Activated CD8-positive, alpha-beta memory T cell treated with anti-CD3 and anti-CD28 coated beads for 4 hours (primary cell): ENCODE data around the gene DUSP15.
"Not testable (repeated sequence)": the region's sequence is repeated elsewhere in the genome, so short reads cannot be mapped to it uniquely, and the experiment has no call there.

Source experiments
- DNase-seq, 2 donors: peaks; one replicate each; pipeline ENCODE4 v3.0.0-alpha.2; 2020; ENCODE audit warnings: low read depth in 2 of 2

The DUSP15 gene, protein sequence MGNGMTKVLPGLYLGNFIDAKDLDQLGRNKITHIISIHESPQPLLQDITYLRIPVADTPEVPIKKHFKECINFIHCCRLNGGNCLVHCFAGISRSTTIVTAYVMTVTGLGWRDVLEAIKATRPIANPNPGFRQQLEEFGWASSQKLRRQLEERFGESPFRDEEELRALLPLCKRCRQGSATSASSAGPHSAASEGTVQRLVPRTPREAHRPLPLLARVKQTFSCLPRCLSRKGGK

DNA sequence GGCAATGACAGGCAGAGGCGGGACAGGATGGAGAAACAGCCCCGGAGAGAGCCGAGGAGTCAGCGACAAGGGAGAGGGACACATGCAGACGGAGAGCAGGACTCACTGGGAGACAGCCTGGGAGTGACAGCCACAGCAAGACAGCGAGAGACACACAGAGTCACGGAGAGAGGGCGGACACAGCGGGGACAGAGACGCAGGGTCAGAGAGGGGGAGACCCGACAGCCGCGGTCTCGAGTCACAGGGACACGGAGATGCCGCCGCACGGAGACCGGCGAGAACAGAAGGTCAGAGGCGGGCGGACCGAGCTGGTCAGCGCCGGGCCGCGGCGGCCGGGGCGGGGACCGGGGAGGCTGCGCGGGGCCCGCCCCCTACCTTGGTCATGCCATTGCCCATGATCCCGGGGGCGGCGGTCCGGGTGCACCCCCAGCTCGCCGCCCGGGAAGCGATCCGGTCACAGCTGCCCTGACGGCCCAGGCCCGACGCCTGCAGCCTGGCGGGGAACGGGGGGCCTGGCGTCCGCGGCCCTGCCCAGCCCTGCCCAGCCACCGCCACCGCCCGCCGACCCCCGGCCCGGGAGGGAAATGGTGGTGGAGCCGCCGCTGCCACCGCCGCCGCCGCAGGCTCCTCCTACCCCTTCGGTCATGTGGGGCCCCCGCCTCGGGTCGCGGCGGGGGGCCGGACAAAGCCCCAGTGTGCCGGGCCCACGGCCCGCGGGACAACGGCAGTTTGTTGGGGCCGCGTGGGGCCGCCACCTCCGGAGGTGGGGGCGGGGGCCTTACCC lies at the start of gene DUSP15, which contains the start of gene TTLL9:
Gene DUSP15 (minus strand): TSS at position 586 of the 784 bp plus-strand sequence. CDS start 190 bp downstream, at position 396.
Gene TTLL9 (plus strand): TSS at position 693 of the 784 bp plus-strand sequence. CDS start 493 bp downstream, outside the sequence.
- DNase-seq: no peak

DNA sequence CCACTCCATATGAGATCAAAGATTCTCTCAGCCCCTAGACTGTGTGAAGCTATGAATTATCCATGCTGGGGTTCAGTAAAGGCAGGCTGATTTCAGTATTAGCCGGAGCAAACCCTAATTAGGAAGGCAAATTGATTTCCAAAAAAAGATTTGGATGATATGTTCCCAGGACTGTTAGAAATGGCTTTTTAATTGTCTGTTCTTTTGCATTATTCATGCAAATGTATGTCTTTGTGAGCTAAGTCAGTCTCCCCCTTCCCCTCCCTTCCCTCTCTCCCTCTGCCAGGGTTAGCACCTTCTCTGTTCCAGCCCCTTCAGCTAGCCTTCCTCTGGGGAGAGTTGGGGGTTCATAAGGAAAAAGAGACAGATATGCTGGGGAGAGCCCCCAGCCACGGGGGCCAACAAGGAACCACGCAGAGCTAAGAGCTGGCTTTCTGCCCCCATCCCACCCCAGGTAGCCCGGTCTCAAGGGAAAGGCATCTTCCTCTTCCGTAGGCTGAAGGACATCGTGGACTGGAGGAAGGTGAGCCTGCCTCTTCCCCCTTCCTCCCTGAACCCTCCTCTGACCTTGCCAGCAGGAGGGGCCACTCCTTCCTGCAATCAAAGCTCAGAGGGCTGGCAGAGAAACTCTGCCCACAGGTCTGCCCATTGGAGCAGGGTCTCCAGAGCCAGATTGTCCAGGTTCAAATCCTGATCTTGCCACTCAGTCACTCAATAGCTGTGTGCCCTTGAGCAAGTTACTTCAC lies 49.3 kb upstream of the DUSP15 start:
- no peak for DNase-seq

DNA sequence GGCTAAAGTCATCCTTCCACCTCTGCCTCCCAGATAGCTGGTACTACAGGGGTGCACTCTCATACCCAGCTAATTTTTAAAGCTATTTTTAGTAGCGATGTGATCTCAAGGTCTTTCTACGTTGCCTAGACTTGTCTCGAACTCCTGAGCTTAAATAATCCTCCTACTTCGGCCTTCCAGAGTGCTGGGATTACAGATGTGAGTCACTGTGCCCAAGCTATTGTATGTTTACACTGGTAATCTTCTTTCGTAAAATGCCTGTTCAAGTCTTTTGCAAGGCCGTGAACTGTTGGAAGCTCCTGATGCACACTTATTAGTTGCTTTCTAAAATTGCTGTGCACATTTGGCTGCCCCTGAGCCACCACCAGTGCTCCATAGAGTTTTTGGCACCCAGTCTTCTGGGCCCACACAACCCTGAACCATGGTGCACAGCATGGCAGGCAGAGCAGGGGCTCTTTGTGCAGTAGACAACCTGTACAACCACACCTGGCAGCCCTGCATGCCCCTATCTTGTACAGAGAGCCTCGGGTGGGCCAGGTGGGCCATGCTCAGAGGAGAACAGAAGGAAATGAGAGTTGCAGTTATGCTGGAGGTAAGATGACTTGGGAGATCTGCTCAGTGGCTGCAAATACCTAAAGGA lies 48.3 kb upstream of the DUSP15 start:
- DNase-seq: no peak

DNA sequence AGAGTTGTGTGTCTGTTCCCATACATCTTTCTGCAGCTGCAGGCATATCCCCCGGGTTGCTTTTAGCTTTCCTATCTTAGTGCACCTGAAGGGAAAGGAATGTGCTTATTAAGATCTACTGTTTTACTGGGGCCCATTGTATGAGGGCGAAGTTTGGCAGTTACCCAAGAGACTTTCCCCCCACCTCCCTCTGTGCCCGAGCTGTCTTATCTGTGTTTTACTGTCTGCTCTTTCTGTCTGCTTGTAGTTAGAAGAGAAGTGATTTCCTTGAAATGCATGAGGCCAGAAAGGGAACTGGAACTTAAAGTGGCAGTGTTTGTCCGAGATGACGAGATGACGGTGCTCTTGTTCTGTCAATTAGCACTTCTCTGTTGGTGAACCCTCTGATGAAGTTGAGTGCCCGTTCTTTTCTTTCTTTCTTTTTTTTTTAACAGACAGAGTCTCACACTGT lies 47.7 kb upstream of the DUSP15 start:
- not testable (repeated sequence) for DNase-seq

DNA sequence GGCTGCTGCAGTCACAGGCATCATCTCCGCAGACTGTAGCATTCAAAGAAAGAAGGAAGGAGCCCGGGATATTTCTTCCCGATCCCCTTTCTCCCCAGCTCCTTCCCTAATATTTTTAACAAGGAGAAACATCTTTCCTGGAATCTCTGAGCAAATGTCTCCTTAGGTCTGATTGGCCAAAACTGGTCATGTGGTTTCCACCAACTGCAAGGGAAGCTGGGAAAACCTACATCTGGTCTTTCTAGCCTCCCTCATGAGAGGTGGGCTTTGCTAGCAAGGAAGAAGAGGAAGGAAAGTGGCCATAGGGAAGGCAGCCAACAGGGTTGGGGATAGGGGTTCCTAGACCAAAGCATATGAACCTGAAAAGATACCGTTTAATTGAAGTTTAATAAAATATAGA lies 46.4 kb upstream of the DUSP15 start:
- DNase-seq: no peak

DNA sequence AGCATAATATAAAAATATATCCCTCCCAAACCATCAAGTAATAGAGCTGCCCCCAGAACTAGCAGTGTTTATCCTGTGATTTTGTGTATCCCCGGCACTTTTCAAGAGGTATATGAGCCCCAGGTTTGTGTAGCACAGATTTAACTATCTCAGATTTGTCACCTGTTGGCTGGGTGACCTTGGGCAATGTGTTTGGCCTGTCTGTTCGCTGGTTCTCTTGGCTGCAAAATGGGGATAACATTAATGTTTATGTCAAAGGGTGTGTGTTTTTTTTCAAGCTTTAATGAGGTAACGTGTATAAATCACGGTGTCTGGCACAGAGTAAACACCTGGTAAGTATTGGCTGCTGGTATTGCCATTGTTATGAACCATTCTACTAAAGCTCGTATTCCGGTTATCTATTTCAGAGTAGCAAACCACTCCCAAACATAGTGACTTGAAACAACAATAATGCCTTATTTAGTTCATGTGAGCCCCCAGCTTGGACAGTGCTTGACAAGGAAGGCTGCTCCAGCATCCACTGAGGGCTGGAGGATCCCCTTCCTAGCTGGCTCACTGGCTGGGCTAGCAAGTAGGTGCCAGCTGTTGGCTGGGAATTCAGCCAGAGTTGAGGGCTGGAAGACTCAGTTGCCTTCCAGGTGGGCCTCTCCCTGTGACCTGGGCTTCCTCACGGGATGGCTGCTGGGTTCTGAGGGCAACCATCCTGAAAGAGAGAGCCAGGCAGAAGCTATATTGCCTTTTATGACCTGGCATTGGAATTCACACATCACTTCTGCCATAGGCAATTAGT lies 45.4 kb upstream of the DUSP15 start:
- DNase-seq: no peak

DNA sequence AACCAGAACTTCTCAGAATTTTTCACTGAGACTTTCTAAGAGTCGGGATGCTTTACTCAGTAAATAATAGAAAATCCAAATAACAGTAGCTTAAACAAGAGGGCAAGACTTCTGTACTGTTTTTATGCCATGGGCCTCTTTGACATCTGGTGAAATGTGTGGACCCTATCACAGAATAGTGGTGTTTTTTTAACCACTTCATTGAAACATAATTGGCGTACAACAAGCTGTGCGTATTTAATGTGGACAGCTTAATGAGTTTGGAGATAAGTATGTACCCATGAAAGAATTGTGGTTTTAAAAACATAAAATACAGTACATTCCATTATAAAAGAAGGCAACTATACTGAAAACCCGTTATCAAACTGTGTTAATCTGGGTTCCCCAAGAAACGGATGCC lies 43.8 kb upstream of the DUSP15 start:
- no peak for DNase-seq

DNA sequence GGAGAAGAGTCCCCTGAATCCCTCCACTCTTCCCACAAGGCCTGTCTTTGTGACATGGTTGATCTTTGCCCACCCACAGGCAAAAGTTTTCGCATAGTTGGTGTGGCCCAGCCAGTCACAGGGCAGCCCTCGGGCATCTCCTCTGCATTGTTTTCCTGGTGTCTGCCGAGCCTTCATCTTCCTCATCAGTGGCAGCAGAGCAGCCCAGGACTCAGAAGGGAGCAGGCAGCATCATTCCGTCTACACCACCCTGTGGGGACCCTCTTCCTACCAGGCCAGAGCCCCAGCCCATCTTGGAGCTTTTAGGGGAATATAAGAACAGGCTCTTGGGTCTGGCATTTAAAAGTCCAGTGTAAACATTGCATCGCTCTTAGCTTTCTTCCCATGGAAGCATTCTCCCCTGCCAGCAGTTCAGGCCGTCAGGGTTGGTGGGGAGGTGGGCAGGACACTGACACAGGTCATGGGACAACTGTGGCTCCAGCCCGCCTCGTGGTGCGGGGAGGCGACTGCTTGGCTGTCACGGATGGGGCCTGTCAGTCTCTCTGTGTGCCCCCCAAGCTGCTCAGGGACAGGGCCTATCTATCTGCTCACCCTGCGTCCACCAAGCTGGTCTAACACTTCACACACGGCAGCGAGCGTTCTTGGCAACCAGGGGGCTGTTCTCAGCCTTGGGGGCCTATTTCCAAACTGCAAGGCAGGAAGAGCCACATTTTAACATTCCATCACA lies 43.3 kb upstream of the DUSP15 start:
- DNase-seq: no peak

DNA sequence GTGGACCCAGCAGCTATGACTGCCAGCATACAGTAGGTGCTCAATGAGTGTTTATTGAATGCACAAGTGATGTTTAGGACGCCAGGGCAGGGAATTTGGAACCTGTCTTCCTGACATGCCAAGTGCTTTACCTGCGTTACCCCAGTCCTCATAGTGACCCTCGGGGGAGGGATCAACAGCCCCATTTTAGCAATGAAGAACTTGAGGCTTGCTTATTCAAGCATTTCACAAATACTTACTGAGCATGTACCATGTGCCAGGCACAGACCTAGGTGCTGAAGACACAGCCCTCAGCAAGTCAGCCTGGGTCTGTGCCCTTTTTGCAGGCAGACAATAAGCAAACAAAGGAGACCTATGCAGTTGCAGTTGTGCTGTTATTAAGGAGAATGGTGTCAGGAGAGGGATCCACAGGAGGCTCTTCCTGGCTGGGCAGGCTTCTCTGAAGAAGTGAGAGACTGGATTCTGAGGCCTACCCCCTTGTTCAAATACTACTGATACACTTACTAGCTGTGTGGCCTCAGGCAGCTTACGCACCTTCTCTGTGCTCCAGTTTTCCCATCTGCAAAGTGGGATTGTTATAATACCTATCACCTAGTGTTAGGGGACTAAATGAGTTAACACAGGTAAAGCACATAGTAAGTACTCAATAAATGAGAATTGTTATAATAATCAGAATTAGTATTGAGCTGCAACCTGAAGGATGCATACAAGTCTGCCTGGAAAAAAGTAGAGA lies 39.9 kb upstream of the DUSP15 start:
- no peak for DNase-seq

DNA sequence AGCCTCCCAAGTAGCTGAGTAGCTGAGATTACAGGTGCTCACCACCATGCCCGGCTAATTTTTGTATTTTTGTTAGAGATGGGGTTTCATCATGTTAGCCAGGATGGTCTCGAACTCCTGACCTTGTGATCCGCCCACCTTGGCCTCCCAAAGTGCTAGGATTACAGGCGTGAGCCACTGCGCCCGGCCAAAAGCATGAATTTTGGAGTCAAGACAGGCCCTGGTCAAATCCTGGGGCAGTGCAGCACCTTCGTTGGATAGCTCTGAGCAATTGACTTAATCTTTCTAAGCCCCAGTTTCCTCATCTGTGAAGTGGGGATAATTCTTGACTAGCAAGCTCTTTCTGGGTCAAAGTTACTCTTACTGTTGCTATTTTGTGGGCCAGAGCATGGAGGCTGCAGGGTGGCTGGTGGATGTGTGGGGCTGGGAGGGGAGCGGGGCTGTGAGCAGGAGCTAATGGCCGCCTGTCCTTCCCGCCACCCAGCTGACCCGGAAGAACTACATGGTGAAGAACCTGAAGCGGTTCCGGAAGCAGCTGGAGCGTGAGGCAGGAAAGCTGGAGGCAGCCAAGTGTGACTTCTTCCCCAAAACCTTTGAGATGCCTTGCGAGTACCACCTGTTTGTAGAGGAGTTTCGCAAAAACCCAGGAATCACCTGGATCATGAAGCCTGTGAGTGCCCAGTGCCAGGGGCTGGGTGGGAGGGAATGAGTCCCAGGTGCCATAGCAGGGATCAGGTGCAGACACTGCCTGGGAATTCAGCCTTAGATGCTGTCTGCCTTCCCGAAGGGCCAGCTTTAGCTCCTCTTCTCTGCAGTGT lies 39.1 kb upstream of the DUSP15 start:
- DNase-seq: no peak

DNA sequence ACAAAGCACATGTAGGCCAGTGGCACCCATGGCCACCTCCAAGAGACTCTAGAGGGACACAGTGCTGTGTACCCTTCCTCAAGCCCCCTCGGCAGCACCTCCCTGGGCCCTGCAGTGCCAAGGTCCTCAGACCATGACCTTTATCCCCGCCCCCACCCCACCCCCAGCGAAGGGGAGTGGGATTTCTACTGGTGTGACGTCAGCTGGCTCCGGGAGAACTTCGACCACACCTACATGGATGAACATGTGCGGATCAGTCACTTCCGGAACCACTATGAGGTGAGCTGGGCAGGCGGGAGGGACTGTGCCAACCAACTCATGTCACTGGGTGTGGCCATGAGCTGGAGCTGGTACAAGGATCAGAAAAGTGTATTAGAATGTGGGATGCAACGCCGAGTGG lies 38.1 kb upstream of the DUSP15 start:
- DNase-seq: no peak

DNA sequence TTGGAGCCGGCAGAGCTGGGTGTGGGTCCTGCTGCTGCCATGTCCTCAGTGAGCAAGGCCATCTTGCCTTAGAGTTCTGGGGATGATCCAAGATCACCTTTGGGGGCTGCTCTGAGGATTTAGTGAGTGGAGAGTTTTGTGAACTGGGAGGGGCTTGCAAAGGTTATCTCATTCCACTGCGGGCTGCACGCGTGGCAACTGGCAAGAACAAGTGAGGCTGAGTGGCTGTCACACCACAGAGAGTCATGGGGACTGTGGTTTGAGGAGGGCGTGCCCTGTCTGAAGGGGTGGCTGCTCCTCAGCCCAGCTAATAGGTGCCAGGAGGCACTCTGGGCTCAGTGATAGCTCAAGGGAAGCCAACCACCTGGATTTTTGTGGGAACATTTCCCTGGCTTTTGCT lies 37.7 kb upstream of the DUSP15 start:
- DNase-seq: no peak

DNA sequence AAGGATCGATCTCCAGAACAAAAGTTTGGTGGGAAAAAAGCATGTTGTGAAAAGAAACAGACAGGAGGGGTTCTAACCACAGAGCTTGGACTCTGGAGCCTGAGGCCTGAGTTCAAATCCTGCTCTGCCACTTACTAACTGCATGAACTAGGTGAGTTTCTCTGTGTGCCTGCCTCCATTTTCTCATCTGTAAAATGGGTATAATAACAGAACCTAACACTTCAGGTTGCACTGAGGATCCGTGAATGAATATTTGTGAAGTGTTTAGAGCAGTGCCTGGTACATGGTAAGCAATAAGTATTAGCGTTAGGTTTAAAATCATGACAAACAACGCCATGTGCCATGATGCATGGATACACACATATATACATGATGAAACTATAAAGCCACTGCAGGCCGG lies 36.7 kb upstream of the DUSP15 start:
- DNase-seq: no peak

DNA sequence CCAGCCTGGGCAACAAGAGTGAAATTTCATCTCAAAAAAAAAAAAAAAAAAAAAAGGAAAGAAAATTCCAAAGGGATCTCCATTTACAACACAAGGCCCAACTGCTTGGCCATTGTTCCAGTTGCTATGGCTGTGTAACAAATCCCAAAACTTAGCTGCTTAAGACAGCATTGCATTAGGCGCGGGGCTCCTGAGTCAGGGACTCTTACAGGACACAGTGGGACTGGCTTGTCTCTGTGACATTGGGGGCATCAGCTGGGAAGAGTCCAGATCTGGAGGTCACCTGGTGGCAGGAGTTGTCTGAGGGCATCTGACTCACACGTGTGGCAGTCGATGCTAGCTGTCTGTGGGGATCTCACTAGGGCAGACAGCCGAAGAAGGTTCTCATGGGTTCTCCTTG lies 35.7 kb upstream of the DUSP15 start:
- no peak for DNase-seq

DNA sequence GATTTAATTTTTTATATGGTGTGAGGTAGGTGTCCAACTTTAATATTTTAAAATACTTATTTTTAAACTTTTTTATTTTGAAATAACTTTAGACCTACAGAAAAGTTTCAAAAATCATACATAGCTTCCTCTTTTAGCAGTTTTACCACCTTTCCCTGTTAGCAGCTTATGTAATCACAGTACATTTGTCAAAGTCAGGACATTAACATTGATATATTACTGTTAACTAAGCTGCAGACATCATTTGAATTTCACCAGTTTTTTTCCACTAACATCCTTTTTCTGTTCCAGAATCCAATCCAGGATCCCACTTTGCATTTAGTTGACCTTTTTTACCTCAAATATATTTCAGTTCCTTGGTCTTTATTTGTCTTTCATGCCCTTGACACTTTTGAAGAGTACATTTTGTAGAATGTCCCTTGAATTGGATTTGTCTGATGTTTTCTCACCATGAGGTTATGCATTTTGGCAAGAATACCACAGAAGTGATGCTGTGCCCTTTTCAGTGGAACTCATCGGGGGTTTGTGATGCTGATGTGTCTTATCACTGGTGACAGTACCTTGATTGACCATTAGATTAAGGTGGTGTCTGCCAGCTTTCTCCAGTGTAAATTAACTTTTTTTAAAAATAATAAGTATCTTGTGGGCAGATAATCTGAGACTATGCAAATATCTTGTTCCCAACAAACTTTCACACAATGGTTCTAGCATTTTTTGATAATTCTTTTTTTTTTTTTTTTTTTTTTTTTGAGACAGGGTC lies 33.5 kb upstream of the DUSP15 start:
- no peak for DNase-seq

DNA sequence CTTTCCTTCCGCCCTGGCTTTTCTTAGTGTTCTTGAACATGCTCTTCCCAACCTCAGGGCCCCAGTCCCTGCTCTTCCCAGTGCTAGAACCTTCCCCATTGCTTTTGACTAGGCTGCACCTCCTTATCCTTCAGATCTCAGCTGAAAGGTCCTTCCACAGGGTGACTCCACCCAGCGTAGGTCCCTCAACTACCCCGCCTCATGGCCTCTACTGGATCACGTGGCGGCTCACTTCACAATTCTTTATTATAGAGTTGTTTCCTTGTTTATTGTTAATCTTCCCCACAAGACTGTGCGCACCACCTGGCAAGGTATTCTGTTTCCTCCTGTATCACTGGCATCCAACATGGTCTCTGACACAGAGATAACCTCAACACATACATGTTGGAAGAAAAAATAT lies 31.3 kb upstream of the DUSP15 start:
- no peak for DNase-seq

DNA sequence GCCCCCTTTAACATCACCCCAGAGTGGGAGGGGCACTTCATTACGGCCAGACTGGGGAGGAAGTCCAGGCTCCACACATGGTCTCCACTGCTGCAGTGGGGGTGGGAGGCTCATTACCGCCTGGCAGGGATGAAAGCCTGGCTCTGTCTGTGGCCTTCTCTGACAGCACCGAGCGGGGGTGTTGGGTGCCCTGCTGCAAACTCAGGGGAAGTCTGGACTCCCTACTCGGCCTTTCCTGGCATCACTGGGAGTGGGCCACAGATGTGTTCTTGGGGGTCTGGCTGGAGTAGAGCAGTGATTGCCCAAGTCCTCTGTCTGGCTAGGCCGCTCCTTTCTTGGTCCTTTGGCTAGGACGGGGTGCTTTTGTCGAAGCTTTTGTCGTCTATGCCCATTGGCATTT lies 27.2 kb upstream of the DUSP15 start:
- no peak for DNase-seq

DNA sequence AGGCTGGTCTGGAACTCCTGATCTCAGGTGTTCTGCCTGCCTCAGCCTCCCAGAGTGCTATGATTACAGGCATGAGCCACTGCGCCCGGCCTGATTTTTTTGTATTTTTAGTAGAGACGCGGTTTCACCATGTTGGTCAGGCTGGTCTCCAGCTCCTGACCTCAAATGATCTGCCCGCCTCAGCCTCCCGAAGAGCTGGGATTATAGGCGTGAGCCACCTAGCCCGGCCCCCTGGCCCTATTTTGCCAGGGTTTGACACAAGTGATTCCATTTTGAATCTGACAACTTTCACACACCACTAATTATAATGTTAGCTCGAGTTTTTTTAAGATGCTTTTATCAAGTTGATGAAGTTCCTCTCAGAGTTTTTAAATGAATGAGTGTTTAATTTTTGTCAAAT lies 25.7 kb upstream of the DUSP15 start:
- no peak for DNase-seq
